Thyroid gland (tissue), 4 donors: Measurements from ENCODE around the gene MPP3.

Experiments used
- POLR2A ChIP-seq, 2 donors: fragments of 450-650 bp; IDR thresholded peaks; one replicate each; pipeline ENCODE4 v1.6.1; 2017; ENCODE audit warnings: antibody characterized with exemption in 2 of 2, mild to moderate bottlenecking in 2 of 2, moderate library complexity in 1 of 2
- TF ChIP-seq, protein P1 (sequence below), 6 experiments: fragments of 200-600 bp in 3 of 6; fragments of 450-650 bp in 3 of 6; sonication (generic) in 3 of 6; IDR thresholded peaks; one replicate each; pipeline ENCODE4 v1.5.1; 2016 to 2019; ENCODE audit warnings: antibody characterized with exemption in 6 of 6, mild to moderate bottlenecking in 2 of 6, inconsistent platforms in 1 of 6, moderate library complexity in 1 of 6

DNA sequence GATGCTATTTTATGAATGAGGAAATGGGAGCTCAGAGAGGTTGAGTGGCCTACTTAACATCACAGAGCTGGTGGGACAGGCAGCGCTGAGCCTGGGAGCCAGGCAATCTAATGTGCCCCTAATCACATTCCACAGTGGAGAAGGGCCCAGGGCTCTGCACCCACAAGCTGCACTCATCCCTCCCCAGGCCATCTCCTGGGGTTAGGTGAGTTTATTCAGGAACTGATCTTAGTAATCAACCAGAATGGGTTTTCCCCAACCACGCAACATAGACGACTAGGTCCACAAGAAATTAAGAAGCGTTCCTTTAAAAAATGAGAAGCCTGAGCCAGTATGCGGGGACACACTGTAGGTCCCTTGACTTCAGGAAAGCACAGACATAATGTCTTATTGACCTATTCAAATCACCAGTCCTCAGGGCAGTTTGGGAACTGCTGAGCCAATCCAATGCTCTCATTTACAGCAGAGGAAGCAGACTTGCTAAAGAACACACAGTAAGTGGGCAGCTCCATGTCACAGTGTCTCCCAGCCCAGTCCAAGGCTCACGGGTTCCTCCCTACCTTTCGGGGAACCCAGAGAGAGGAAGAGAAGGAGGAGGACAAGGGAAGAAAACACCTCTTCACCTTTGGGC is 2.3 kb downstream of the MPP3 start:
- TF ChIP-seq, protein P1, sequence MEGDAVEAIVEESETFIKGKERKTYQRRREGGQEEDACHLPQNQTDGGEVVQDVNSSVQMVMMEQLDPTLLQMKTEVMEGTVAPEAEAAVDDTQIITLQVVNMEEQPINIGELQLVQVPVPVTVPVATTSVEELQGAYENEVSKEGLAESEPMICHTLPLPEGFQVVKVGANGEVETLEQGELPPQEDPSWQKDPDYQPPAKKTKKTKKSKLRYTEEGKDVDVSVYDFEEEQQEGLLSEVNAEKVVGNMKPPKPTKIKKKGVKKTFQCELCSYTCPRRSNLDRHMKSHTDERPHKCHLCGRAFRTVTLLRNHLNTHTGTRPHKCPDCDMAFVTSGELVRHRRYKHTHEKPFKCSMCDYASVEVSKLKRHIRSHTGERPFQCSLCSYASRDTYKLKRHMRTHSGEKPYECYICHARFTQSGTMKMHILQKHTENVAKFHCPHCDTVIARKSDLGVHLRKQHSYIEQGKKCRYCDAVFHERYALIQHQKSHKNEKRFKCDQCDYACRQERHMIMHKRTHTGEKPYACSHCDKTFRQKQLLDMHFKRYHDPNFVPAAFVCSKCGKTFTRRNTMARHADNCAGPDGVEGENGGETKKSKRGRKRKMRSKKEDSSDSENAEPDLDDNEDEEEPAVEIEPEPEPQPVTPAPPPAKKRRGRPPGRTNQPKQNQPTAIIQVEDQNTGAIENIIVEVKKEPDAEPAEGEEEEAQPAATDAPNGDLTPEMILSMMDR (IDR thresholded peaks at IDR 0.05) = no peak
- TF ChIP-seq POLR2A (IDR thresholded peaks at IDR 0.05) = no peak
